Neural crest cell (in vitro differentiated cells): Measurements from ENCODE around the gene ICA1. TPM values are rescaled to one million over a fixed set of nuclear protein-coding genes. Genes with fewer than 3 reads are reported as not detected.

Experiments
- DNase-seq: peaks from one replicate; pipeline ENCODE4 v3.0.0; 2021; ENCODE audit warnings: low read depth, mixed read lengths, low spot score
- H3K27ac Mint-ChIP-seq: one replicate; pipeline ENCODE4 v1.8.0; 2021; ENCODE audit warnings: mild to moderate bottlenecking, mixed read lengths; ENCODE audit not compliant: unreplicated experiment
- H3K27me3 Mint-ChIP-seq: 2 replicates; pipeline ENCODE4 v1.8.0; 2021; ENCODE audit warnings: low read depth, mild to moderate bottlenecking, mixed read lengths
- H3K36me3 Mint-ChIP-seq: 2 replicates; pipeline ENCODE4 v1.8.0; 2021; ENCODE audit warnings: low read depth, mild to moderate bottlenecking, mixed read lengths
- H3K4me1 Mint-ChIP-seq: 2 replicates; pipeline ENCODE4 v1.8.0; 2021; ENCODE audit warnings: mixed read lengths
- H3K4me3 Mint-ChIP-seq: one replicate; pipeline ENCODE4 v1.8.0; 2021; ENCODE audit warnings: mild to moderate bottlenecking, mixed read lengths
- H3K9me3 Mint-ChIP-seq: 2 replicates; pipeline ENCODE4 v1.8.0; 2021; ENCODE audit warnings: mixed read lengths
- total RNA-seq: library from RNA; stranded (reverse); gene quantifications from 2 replicates; pipeline ENCODE4 v1.2.1, GENCODE V29; 2021
- TF ChIP-seq, protein P1 (sequence below): fragments of 200-600 bp; sonication (generic); conservative IDR thresholded peaks from 2 replicates; pipeline ENCODE4 v1.5.0; 2021; ENCODE audit warnings: antibody characterized with exemption, mild to moderate bottlenecking

Gene ICA1
- total RNA-seq, 1 donor from 2014 or later: 4.2 TPM

DNA sequence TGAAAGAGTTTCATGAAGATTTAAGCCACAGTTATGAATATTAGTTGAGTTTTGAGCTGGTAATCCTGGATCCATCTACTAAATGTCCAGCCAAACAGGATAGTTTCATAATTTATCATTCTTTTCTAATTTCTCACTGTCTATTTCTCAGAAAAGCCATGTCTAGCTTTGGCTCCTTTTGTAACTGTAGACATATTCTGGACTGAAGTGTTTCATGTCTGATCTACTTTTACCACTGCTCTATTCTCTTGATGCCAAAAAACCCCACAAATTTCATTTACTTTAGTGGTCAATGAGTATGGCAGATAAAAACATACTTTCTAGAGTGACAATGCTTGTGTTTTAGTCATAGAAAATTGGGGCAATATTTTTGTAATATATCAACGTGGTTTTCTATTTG, 61.2 kb downstream of the ICA1 start:
- no peak overlapping the region for H3K27ac Mint-ChIP-seq
- TF ChIP-seq, protein P1, sequence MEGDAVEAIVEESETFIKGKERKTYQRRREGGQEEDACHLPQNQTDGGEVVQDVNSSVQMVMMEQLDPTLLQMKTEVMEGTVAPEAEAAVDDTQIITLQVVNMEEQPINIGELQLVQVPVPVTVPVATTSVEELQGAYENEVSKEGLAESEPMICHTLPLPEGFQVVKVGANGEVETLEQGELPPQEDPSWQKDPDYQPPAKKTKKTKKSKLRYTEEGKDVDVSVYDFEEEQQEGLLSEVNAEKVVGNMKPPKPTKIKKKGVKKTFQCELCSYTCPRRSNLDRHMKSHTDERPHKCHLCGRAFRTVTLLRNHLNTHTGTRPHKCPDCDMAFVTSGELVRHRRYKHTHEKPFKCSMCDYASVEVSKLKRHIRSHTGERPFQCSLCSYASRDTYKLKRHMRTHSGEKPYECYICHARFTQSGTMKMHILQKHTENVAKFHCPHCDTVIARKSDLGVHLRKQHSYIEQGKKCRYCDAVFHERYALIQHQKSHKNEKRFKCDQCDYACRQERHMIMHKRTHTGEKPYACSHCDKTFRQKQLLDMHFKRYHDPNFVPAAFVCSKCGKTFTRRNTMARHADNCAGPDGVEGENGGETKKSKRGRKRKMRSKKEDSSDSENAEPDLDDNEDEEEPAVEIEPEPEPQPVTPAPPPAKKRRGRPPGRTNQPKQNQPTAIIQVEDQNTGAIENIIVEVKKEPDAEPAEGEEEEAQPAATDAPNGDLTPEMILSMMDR: no peak
- H3K4me1 Mint-ChIP-seq: no peaks in the 10 kb centered on the region
- no peaks in the 10 kb centered on the region for H3K36me3 Mint-ChIP-seq
- peaks cover 6% of the 10 kb centered on the region for H3K9me3 Mint-ChIP-seq
- H3K4me3 Mint-ChIP-seq: no peak overlapping the region
- H3K27me3 Mint-ChIP-seq: peaks cover 2% of the 10 kb centered on the region
- no peak for DNase-seq

DNA sequence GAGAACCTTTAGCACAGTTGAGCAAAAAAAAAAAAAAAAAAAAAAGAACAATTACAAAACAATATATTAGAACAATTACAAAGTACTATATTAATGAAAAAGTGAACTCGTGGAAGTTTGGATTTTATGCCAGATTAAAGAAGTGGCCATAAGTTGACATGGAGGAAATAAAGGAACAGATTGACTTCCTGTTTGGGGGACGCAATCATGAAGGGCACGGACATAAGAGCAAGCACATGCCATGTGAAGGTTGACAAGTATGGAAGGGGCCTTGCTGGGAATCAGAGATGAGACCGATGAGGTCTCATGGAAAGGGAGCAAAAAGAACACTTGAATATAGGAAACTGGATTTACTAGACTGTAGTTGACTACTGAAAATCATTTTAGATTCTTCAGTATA, 61.7 kb downstream of the ICA1 start:
- peaks cover 2% of the 10 kb centered on the region for H3K27me3 Mint-ChIP-seq
- no peak overlapping the region for H3K4me3 Mint-ChIP-seq
- H3K9me3 Mint-ChIP-seq: peaks cover 6% of the 10 kb centered on the region
- DNase-seq: no peak
- no peaks in the 10 kb centered on the region for H3K36me3 Mint-ChIP-seq
- no peak overlapping the region for H3K27ac Mint-ChIP-seq
- no peaks in the 10 kb centered on the region for H3K4me1 Mint-ChIP-seq
- TF ChIP-seq, protein P1: no peak

DNA sequence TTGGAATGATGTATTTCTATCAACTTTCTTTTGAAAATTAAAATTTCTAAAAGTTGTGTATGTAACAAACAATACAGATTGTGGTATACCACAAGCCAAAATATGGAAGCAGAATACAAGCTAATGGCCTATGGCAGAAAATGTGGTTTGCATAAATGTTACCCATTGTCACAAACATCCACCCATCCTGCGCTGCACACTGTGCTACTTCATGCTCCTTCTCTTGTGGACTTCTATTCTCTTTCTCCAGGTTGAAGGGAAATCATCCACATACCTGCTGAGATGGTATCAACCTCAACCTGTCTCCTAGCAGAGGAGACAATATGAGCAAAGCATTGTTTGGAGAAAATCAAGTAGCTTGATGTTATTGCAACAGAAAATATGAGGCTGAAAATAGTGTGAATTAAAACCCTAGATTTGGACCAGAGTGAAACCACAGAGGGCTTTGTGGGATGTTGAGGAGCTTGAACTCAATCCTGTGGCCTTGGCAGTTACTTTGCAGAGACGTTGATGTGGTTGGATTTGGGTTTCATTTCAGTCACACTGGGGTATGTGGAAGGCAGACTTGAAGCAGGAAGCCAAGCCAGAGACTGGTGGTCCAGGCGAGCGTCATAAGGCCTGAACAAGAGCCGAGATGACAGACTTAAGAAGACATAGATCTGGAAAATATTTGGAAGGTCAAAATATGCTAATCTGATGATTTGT, 63.8 kb downstream of the ICA1 start:
- TF ChIP-seq, protein P1: no peak
- Mint-ChIP-seq H3K9me3 (peaks cover 6% of the 10 kb centered on the region), H3K36me3 (no peaks in the 10 kb centered on the region), H3K4me3 (no peak overlapping the region), H3K27me3 (peaks cover 2% of the 10 kb centered on the region), H3K27ac (peak overlapping the region; percentile 3), H3K4me1 (no peaks in the 10 kb centered on the region)
- no peak for DNase-seq

DNA sequence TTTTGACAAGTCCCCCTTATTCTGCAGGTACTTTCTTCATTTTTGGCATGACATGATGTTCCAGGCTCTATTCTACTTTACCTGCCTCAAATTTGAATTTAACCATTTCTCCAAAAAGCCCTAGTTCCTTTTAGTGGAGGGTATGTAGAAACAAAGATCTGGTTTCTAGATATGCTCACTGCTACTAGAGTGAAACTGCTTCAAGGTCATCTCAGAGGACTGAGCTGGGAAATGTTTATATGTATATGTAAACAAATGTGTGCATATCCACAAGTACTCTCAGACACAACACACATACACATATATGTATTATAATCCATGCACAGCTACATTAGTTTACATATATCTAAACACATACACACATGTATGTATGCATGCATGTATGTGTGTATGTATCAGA, 69.1 kb downstream of the ICA1 start:
- peaks cover 22% of the 10 kb centered on the region for H3K4me1 Mint-ChIP-seq
- no peaks in the 10 kb centered on the region for H3K27me3 Mint-ChIP-seq
- H3K36me3 Mint-ChIP-seq: no peaks in the 10 kb centered on the region
- DNase-seq: no peak
- no peaks in the 10 kb centered on the region for H3K9me3 Mint-ChIP-seq
- H3K27ac Mint-ChIP-seq: no peak overlapping the region
- TF ChIP-seq, protein P1: no peak
- H3K4me3 Mint-ChIP-seq: no peak overlapping the region

DNA sequence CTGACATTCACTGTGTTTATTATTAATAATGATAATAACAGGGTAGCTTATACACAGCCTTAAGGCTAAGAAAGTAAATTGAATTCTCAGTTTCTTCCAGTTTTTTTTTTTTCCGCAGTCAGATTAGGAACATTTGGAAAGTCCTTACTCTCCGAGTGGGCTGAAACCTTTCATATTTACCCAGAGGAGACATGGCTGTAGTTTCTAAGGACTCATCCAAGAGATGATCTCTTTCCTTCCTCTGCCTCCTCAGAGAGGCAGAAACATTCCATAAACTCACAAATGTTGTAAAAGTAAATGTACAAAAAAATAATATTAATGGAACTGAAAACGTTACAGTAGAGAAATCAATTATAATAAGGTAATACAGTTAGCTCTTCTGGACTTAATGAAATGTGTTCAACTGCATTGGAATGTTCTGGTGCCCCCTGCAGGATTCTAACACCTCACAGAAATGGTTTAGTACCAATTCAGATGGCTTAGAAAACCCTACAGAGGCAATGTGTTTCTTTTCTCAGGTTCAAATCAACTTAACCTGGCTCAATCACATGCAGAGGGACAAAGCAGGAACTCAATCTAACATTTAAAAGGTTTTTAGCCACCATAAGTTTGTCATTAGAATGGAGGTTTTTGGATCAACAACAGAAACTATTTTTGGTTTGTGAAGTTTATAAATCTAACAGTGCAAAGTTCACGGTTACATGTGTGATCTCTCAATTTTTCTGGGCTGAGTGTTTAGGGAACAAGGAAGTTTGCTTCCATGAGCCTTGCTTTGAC, 71.7 kb downstream of the ICA1 start:
- no peaks in the 10 kb centered on the region for H3K27me3 Mint-ChIP-seq
- H3K9me3 Mint-ChIP-seq: peaks cover 2% of the 10 kb centered on the region
- H3K27ac Mint-ChIP-seq: no peak overlapping the region
- no peaks in the 10 kb centered on the region for H3K36me3 Mint-ChIP-seq
- TF ChIP-seq, protein P1: peak; percentile 71
- peak; percentile 26 for DNase-seq
- H3K4me3 Mint-ChIP-seq: no peak overlapping the region
- peaks cover 36% of the 10 kb centered on the region for H3K4me1 Mint-ChIP-seq
